ENCODE data around the gene ARRDC4.
A peak's percentile ranks its signal among the peaks of the same experiment; 100 is the strongest.
"Not testable (repeated sequence)": the region's sequence is repeated elsewhere in the genome, so short reads cannot be mapped to it uniquely, and the experiment has no call there.

ARRDC4 gene

DNA sequence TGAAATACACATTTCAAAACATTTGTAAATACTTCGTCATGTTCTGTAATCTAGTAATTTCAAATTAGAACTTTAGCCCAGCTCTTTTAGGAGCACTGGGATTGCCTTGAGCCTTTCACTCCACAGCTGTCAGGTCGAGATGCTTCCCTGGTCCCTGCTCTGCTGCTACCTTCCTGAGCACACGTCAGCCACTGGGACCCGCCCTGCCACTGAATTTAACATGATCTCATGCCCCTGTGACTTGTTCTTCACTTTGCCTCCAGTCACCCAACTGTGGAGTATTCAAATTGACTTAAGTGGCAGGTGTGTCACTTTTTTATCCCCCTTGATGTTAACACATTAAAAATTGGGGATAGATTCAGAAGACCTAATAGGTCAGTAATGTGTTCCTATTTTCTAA, 3.3 kb downstream of the ARRDC4 start:
- no peak for DNase-seq

GRCh38 chr15:97966246-97966645, 5.7 kb downstream of the ARRDC4 start:
- DNase-seq: no peak

GRCh38 chr15:97966924-97967620, 6.6 kb downstream of the ARRDC4 start:
- DNase-seq: no peak

- no peak for DNase-seq
Observed at GRCh38 chr15:97967881-97968280, 7.4 kb downstream of the ARRDC4 start.

- no peak for DNase-seq
Observed at GRCh38 chr15:97968380-97968779, 7.9 kb downstream of the ARRDC4 start.

DNA sequence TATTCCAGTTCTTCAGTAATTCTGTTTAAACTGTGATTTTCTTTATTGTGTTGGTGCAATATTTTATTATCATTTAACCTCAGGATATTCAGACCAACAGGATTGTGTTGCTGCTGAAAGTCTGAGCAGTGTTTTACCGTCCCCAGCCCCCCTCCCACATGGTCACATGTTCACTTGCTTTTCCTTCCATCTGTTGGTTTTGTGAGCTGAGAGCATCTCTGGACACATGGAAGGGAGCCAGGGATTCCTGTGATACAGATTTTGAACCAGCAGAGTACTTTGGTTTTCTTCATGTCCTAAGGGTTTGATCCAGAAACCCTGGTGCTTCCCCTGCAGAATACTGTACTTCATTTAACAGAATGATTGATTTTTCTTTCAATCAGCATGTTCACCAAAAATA, 11.9 kb downstream of the ARRDC4 start:
- no peak for DNase-seq

DNA sequence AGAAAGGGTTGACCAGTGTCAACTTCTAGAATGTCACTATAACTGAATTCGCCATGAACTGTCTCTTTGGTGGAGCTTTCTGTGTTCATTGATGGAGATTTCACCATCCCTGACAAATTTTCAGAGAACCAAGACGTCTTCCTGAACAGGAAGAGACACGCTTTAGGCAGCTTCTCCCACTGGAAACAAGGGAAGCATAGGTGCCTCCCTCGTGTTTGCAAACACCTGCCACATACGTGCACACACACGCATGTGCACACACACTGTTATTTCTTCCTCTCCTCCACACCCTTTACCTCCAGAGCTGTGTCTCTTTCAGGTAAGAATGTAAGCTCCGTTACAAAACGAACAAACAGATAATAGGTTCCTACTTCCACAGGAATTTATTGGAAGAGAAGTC, 15.6 kb downstream of the ARRDC4 start:
- no peak for DNase-seq

GRCh38 chr15:97976766-97977503, 16.4 kb downstream of the ARRDC4 start:
- no peak for DNase-seq

DNA sequence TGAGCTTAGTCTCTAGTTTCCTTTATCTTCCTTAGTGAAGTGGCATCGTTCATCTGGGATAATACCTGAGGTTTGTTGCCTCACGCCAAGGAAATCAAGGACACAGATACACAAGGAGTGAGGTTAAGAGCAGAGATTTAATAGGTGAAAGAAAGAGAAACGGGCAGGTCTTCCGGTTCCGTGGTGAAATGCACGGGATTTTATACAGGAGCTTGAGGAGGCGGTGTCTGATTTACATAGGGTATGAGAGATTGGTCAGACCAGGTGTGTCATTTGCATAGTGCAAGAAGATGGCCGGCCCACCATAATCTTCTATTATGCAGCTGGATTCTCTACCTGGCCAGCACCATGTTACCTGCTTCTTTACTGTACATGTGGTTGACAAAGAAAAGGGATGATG, 17.2 kb downstream of the ARRDC4 start:
- no peak for DNase-seq

GRCh38 chr15:97978401-97979139, 18.1 kb downstream of the ARRDC4 start:
- peak in 2 of 51 donors; percentile 3 to 13 for DNase-seq

DNA sequence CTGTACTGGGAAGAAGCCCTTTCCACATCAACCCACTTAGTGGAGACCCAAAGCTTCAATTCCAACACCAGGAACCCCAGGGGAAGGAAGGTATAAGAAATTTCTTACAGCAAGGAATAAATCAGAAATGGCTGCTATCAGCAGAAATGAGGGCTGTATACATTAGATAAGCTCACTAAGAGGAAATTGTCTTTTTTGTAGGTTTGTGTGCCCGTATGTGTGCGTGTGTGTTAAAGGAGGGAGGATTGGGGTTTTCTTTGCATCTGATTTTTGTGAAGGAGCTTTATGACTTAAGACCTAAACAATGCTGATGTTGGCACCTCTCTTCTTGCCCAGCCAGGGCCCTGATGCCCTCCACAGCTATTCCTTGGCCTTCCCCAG, 18.6 kb downstream of the ARRDC4 start:
- no peak for DNase-seq

- no peak for DNase-seq
Observed at GRCh38 chr15:97981058-97981457, 20.6 kb downstream of the ARRDC4 start.

- DNase-seq: no peak
Observed at GRCh38 chr15:97981758-97982157, 21.3 kb downstream of the ARRDC4 start.

DNA sequence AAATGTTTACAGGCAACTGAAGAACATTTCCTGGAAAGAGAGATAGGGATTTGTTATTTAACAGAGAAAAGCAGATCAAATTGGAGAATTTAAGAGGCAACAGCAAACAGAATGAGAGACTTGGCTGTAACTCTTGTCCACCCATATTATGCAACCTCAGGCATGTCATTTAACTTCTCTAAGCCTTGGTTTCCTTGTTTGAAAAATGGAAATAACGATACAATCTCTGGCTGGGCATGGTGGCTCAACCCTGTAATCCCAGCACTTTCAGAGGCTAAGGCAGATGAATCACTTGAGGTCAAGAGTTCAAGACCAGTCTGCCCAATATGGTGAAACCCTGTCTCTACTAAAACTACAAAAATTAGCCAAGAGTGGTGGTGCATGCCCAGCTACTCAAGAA, 23.7 kb downstream of the ARRDC4 start:
- DNase-seq: no peak

GRCh38 chr15:97985979-97986378, 25.5 kb downstream of the ARRDC4 start:
- DNase-seq: not testable (repeated sequence)

DNA sequence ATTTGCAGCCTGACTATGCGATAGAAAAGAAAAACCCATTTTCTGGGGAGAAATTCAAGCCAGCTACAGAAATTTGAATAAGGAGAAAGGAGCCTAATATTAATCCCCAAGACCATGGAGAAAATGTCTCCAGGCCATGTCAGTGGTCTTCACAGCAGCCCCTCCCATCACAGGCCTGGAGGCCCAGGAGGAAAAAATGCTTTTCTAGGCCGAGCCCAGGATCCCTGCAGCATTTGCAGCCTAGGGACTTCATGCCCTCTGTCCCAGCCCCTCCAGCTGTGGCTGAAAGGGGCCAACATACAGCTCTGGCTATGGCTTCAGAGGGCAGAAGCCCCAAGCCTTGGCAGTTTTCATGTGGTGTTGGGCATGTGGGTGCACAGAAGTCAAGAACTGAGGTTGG, 26.3 kb downstream of the ARRDC4 start:
- DNase-seq: no peak

DNA sequence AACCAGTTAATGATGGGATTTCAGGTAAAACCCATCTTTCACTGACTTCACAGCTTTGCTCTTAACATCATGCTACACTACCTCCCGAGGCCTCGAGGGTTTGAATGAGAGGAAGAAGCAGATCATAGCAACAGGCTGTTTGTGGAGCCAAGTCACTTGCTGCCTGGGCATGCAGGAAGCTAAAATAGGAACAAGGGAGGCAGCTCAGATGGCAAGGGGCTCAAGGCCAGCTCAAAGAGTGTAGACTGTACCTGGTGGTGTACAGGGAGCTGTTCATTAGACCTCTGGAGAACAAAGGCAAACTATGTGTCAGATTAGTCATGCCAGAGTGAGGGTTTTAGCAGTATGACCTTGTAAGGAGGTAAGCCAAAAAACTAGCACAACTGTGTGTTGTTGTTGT, 28.8 kb downstream of the ARRDC4 start:
- DNase-seq: no peak

GRCh38 chr15:97991972-97992541, 31.6 kb downstream of the ARRDC4 start:
- DNase-seq: no peak

- peak in 1 of 51 donors; percentile 8 for DNase-seq
Observed at GRCh38 chr15:97992823-97993222, 32.3 kb downstream of the ARRDC4 start.

DNA sequence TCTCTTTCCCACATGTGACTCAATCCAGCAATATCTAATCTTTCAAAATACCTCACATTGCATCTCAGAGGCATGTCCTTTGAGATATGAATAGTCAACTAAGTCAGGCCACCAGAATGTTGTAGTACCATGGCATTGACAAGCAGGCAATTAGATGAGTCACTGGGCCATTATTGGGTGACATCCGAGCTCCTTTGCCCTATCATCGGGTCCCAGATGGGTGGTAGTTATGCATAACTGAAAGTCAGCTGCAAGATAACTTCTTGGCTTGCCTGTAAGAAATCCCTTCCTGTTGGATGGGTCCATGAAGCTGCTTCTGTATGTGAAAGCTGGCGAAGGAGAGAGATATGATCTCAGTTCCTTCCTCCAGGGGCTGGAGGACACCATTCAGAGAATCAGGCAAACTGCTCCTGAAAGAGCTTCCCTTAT, 32.8 kb downstream of the ARRDC4 start:
- no peak for DNase-seq

DNA sequence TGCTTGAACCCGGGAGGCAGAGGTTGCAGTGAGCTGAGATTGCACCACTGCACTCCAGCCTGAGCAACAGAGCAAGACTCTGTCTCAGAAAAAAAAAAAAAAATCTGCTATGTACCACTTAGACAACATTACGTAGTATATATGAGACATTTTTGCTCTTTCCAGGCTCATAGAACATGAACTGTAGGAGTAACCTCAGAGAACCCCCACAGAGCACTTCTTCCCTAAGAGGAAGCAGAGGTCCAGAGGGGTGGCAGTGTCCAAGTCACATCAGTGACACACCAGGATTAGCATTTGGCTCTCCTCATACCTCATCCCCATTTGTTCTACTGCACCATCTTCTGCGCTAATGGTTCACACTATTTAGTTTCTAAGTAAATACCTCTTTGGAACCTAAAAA, 33.7 kb downstream of the ARRDC4 start:
- DNase-seq: no peak

DNA sequence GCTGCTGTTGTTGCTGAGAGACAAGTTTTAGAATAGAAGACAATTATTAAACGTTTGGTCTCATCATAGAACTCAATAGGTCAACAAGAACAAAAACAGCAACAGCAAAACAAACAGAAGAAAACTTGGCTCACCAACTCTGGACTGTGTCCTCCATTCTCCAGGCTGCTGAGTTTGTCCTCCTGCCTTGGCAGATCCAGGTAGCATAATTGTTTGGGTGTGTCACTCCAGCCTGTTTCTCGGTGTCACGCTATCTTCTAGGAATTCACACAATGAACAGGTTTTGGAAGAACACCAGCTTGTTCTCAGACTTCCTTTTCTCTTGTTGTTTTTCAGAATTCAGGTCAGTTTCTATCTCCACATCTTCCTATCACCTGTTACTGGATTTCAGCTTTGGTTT, 34.7 kb downstream of the ARRDC4 start:
- DNase-seq: no peak
